A673 (cell line): ENCODE measurements around the gene SULT1A1. TPM values are rescaled to one million over a fixed set of nuclear protein-coding genes. Genes with fewer than 3 reads are reported as not detected.
A peak's percentile ranks its signal among the peaks of the same experiment; 100 is the strongest.
"Not testable (repeated sequence)": the region's sequence is repeated elsewhere in the genome, so short reads cannot be mapped to it uniquely, and the experiment has no call there.

Experiments
- BruUV-seq: library from RNA; stranded (reverse); fragments of 400-500 nt; replicated peaks from 2 replicates; lab custom pipeline; 2021; lab: Mats Ljungman, UMichigan
- CTCF ChIA-PET: fragments of 300-600 bp; sonication (Branson Sonifier 250); formaldehyde crosslinking; loops from one replicate; lab custom pipeline; 2022; ENCODE audit warnings: antibody characterized with exemption; lab: Charles Lee
- POLR2A ChIA-PET: fragments of 300-600 bp; sonication (Branson Sonifier 250); formaldehyde crosslinking; loops from one replicate; lab custom pipeline; 2022; ENCODE audit warnings: antibody characterized with exemption; ENCODE audit not compliant: low non-redundant PET; lab: Charles Lee
- DNase-seq: peaks from one replicate; pipeline ENCODE4 v3.0.0-alpha.2; 2015; ENCODE audit warnings: low spot score
- H3K27ac ChIP-seq: fragments of 200-600 bp; sonication (generic); 2 replicates; pipeline ENCODE4 v1.5.1; 2016; ENCODE audit warnings: mixed run types, low read depth, mild to moderate bottlenecking, mixed read lengths, antibody characterized with exemption, low read length; ENCODE audit not compliant: poor library complexity, severe bottlenecking
- H3K27me3 ChIP-seq: fragments of 200-600 bp; sonication (generic); replicated peaks from 2 replicates; pipeline ENCODE4 v1.6.1; 2017; ENCODE audit warnings: mixed run types, low read depth, mild to moderate bottlenecking, mixed read lengths, antibody characterized with exemption, low read length; ENCODE audit not compliant: insufficient read depth, poor library complexity
- H3K36me3 ChIP-seq: fragments of 200-600 bp; sonication (generic); 2 replicates; pipeline ENCODE4 v1.6.1; 2016; ENCODE audit warnings: mixed run types, mild to moderate bottlenecking, mixed read lengths, antibody characterized with exemption, low read length; ENCODE audit not compliant: insufficient read depth, poor library complexity, severe bottlenecking
- H3K4me1 ChIP-seq: fragments of 200-600 bp; sonication (generic); 2 replicates; pipeline ENCODE4 v1.6.1; 2017; ENCODE audit warnings: mixed run types, mild to moderate bottlenecking, mixed read lengths, antibody characterized with exemption, low read length; ENCODE audit not compliant: insufficient read depth, poor library complexity, severe bottlenecking
- H3K4me3 ChIP-seq: fragments of 200-600 bp; sonication (generic); 2 replicates; pipeline ENCODE4 v1.5.1; 2016; ENCODE audit warnings: low read depth, mixed run types, mild to moderate bottlenecking, mixed read lengths, low read length; ENCODE audit not compliant: poor library complexity, severe bottlenecking
- H3K9me3 ChIP-seq: fragments of 200-600 bp; sonication (generic); 2 replicates; pipeline ENCODE4 v1.6.1; 2016; ENCODE audit warnings: mixed run types, low read depth, mild to moderate bottlenecking, mixed read lengths, antibody characterized with exemption, low read length; ENCODE audit not compliant: poor library complexity, severe bottlenecking
- CTCF ChIP-seq: fragments of 300-800, 200-600 bp; sonication (generic); conservative IDR thresholded peaks from 2 replicates; pipeline ENCODE4 v1.5.1; 2017; ENCODE audit warnings: low read depth, mild to moderate bottlenecking, antibody characterized with exemption, low read length, moderate library complexity, mixed read lengths
- EZH2 ChIP-seq: fragments of 200-600 bp; sonication (generic); IDR thresholded peaks from 2 replicates; pipeline ENCODE4 v1.6.1; 2017; ENCODE audit warnings: borderline replicate concordance, low read depth, mild to moderate bottlenecking, mixed read lengths, antibody characterized with exemption, low read length; ENCODE audit not compliant: poor library complexity, severe bottlenecking
- intact Hi-C: fragments of 100-400 bp; cut with micrococcal nuclease; formaldehyde crosslinking; loops from one replicate; pipeline ENCODE4 v1.10.0; 2022; ENCODE audit not compliant: unreplicated experiment
- total RNA-seq: library from RNA; stranded (reverse); gene quantifications from 2 replicates; pipeline ENCODE4 v1.2.3, GENCODE V29; 2021

The SULT1A1 gene
- total RNA-seq, 1 experiment from 2014 or later: 8.9 TPM

DNA sequence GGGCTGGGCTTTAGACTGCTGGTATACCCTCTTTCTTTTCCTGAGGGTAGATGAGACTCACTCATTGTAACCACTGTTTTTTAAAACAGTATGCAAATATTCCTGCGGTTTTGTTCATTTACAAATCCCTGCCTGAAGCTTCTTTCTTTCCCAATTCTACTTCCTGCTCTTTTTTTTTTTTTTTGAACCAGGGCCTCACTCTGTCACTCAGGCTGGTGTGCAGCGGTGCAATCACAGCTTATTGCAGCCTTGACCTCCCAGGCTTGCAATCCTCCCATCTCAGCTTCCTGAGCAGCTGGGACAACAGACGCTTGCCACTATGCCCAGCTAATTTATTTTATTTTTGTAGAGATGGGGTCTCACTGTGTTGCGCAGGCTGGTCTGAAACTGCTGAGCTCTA is 8.0 kb upstream of the SULT1A1 start:
- ChIA-PET POLR2A (no interaction called here), CTCF (no interaction called here)
- no peak for TF ChIP-seq CTCF
- no peaks in the 10 kb centered on the region for H3K36me3 ChIP-seq
- H3K9me3 ChIP-seq: no peaks in the 10 kb centered on the region
- no peak overlapping the region for H3K4me3 ChIP-seq
- DNase-seq: peak; percentile 21
- no peaks in the 10 kb centered on the region for H3K4me1 ChIP-seq
- intact Hi-C loops: no loop called here
- H3K27ac ChIP-seq: no peak overlapping the region
- H3K27me3 ChIP-seq: no peaks in the 10 kb centered on the region
- no TSS peak for BruUV-seq

DNA sequence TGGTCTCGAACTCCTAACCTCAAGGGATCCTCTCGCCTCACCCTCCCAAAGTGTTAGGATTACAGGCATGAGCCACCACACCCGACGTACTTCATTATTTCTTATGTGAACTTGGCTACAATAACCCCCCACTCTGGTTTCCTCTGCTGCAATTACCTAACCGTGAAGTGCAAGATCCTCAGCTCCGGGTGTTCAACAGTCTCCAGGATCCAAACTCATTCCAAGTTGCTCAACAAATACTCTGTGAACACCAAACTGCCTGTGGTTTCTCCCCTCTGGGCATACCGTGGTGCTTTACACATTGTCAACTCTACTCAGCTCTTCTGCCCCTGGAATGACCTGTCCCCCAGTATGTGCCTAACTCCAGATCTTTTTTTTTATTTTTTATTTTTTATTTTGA is 6.8 kb upstream of the SULT1A1 start:
- TF ChIP-seq CTCF (no peak), EZH2 (no peak)
- CTCF ChIA-PET: interaction anchor here (0.6 kb wide), 1 partner anchor 94 kb away, joined by 5 read pairs; no protein-coding TSS in a partner anchor
- Histone ChIP-seq H3K4me1 (no peaks in the 10 kb centered on the region), H3K27ac (no peak overlapping the region), H3K4me3 (no peak overlapping the region), H3K9me3 (no peaks in the 10 kb centered on the region), H3K36me3 (no peaks in the 10 kb centered on the region), H3K27me3 (no peaks in the 10 kb centered on the region)
- POLR2A ChIA-PET: no interaction called here
- intact Hi-C loops: no loop called here
- BruUV-seq: no TSS peak
- DNase-seq: no peak

GRCh38 chr16:28616224-28616577 is 6.4 kb upstream of the SULT1A1 start:
- POLR2A ChIA-PET, H3K27me3 ChIP-seq, H3K9me3 ChIP-seq, intact Hi-C loops, BruUV-seq, H3K4me1 ChIP-seq, H3K27ac ChIP-seq, H3K36me3 ChIP-seq, DNase-seq, H3K4me3 ChIP-seq: not testable (repeated sequence)
- CTCF ChIA-PET: interaction anchor here (0.6 kb wide), 1 partner anchor 94 kb away, joined by 5 read pairs; no protein-coding TSS in a partner anchor

DNA sequence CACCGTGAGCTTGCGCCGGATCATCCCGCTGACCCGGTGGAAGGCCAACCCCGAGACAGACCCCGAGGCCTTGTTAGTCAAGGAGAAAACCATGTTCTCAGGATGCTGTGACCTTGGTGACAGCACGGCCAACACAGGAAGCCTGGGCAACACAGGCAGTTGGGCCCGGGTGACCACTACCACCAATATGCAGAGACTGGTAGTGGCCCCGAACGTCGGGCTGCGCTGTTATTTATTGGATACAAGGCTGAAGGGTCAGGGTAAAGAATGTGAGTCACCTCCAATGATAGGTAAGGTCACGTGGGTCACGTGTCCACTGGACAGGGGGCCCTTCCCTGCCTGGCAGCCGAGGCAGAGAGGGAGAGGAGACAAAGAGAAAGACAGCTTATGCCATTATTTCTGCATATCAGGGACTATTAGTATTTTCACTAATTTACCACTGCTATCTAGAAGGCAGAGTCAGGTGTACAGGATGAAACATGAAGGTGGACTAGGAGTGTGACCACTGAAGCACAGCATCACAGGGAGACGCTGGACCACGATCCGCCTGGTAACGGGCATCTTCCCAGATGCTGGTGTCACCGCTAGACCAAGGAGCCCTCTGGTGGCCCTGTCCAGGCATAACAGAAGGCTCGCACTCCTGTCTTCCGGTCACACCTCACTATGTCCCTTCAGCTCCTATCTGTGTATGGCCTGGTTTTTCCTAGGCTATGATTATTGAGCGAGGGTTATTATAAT is 5.8 kb upstream of the SULT1A1 start:
- BruUV-seq, H3K27me3 ChIP-seq, H3K4me3 ChIP-seq, POLR2A ChIA-PET, H3K27ac ChIP-seq, H3K4me1 ChIP-seq, DNase-seq, intact Hi-C loops, H3K9me3 ChIP-seq, H3K36me3 ChIP-seq: not testable (repeated sequence)
- peak; percentile 44 for TF ChIP-seq CTCF
- CTCF ChIA-PET: interaction anchor here (0.6 kb wide), 1 partner anchor 93 kb away, joined by 5 read pairs; no protein-coding TSS in a partner anchor

DNA sequence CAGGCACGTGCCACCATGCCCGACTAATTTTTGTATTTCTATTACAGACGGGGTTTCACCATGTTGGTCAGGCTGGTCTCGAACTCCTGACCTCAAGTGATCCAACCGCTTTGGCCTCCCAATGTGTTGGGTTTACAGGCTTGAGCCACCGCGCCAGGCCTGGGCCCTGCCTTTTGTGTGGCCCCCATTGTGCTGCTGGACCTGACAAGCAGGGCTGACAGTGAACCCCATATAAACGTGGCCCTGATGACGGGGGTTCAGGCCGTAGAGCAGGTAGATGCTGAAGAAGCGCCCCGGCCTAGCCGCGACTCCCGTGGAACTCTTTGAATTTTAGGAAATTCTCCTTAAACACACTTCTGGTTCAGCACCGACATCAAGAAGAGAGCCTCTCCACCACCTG is 4.7 kb upstream of the SULT1A1 start:
- CTCF ChIA-PET, POLR2A ChIA-PET, DNase-seq, H3K36me3 ChIP-seq, BruUV-seq, H3K4me3 ChIP-seq, H3K27ac ChIP-seq, H3K4me1 ChIP-seq, intact Hi-C loops, H3K9me3 ChIP-seq, H3K27me3 ChIP-seq: not testable (repeated sequence)
